Stimulated activated naive CD8-positive, alpha-beta T cell treated with anti-CD3 and anti-CD28 coated beads, Interleukin-15, amount 100 ng/mL, for 72 hours (primary cell): ENCODE data around the gene ALDOA.
"Not testable (repeated sequence)": the region's sequence is repeated elsewhere in the genome, so short reads cannot be mapped to it uniquely, and the experiment has no call there.

ENCODE experiments used
- ATAC-seq: fragments of 150-1000 bp; cut with Tn5 transposase; 2 replicates; pipeline ENCODE4 v1.10.0; 2021; ENCODE audit warnings: mild to moderate bottlenecking, moderate library complexity
- DNase-seq, 2 donors: peaks; one replicate each; pipeline ENCODE4 v3.0.0; 2021 to 2022
- H3K27ac Mint-ChIP-seq, 2 donors: one replicate each; pipeline ENCODE4 v1.8.0; 2022; ENCODE audit warnings: mild to moderate bottlenecking in 2 of 2, mixed read lengths in 2 of 2, moderate library complexity in 2 of 2
- H3K27me3 Mint-ChIP-seq: one replicate; pipeline ENCODE4 v1.8.0; 2022; ENCODE audit warnings: mixed read lengths
- H3K4me1 Mint-ChIP-seq: one replicate; pipeline ENCODE4 v1.8.0; 2022; ENCODE audit warnings: mild to moderate bottlenecking, mixed read lengths
- H3K4me3 Mint-ChIP-seq, 2 donors: one replicate each; pipeline ENCODE4 v1.8.0; 2022; ENCODE audit warnings: mild to moderate bottlenecking in 2 of 2, mixed read lengths in 2 of 2, moderate library complexity in 1 of 2
- H3K9me3 Mint-ChIP-seq, 2 donors: one replicate each; pipeline ENCODE4 v1.8.0; 2022; ENCODE audit warnings: mixed read lengths in 2 of 2

ALDOA gene

DNA sequence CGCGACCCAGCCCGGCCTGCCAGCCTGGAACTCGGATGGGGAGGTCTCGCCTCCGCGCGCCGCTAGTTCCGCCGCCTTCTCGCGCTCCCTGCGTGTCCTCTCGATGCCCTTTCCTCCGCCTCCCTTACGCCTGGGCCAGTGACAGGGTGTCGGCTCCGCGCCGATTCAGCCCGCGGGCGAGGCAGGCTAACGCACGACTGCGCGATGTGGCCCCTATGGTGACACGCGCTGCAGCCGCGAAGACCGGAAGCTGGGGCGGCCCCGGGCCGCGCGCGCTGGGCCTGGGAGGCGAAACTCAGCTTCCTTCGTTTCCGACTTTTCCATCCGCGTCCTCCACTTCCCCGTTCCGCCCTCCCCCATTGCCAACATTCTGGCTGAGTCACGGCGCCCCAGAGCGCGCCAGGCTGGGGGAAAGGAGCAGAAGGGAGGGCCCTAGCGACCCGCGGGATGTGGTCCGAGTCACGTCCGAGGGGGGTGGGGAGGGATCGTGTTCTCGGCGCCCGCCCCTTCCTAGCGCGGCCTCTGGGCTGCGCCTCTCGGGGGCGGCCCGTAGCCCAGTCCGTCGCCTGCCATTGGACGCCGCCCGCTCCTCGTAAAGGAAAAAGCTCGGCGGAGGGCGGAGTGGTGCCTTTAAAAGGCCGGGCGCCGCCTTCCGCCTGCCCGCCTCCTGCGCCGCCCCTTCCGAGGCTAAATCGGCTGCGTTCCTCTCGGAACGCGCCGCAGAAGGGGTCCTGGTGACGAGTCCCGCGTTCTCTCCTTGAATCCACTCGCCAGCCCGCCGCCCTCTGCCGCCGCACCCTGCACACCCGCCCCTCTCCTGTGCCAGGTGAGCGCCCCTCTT is at the start of gene ALDOA:
Gene ALDOA, plus strand, starts transcription at position 659 of the 841 bp plus-strand sequence. CDS start 1,138 bp downstream, outside the sequence.
- peak within 1 kb of the TSS; percentile 98 to 99 for H3K4me3 Mint-ChIP-seq

DNA sequence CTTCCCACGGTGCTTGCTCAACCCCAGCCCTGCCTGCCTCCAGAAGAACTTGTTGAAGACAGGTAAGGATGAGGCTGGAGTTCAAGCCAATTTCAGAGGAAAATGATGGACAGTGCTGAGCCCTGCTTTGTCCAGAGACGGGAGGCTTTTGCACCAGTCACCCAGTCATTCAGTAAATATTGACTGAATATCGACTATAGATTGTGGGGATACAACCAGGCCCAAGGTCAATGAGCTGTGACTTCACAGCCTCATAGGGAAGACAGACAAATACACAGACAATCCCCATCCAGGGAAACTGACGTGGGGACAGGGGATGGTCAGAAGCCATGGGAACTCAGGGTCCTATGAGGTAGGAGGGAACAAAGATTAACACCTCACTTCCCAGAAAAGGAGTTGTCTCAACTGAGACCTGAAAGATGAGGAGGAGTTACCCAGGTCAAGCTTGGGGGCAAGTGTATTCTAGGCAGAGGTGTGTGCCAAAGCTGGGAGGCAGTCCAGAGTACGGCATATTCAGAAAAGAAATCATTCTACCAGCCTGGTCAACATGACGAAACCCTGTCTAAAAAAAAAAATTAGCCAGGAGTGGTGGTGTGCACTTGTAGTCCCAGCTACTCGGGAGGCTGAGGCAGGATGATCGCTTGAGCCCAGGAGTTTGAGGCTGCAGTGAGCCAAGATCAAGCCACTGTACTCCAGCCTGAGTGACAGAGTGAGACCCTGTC is 48.8 kb upstream of the ALDOA start:
- Mint-ChIP-seq H3K4me1 (peaks cover 15% of the 10 kb centered on the region), H3K27me3 (peaks cover 8% of the 10 kb centered on the region), H3K27ac (no peak overlapping the region), H3K9me3 (no peaks in the 10 kb centered on the region), H3K4me3 (no peak overlapping the region)
- DNase-seq (no peak), ATAC-seq (no peak)

More for the DNA sequence above, at the start of gene ALDOA:
- ATAC-seq, result peak; percentile 90
- H3K9me3 Mint-ChIP-seq, result no peaks in the 10 kb centered on the region
- H3K27ac Mint-ChIP-seq, result peak within 1 kb of the TSS; percentile 99
- H3K4me1 Mint-ChIP-seq, result peaks cover 57% of the 10 kb centered on the region
- DNase-seq, result peak; percentile 96 to 98
- no peaks in the 10 kb centered on the region for H3K27me3 Mint-ChIP-seq

DNA sequence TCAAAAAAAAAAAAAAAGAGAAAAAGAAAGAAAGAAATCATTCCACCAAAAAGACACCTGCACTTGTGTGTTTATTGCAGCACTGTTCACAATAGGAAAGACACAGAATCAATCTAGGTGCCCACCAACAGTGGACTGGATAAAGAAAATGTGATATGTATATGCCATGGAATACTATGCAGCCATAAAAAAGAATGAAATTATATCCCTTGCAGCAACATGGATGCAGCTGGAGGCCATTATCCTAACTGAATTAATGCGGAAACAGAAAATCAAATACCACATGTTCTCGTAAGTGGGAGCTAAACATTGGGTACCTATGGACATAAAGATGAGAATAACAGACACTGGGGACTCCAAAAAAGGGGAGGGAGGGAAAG is 48.3 kb upstream of the ALDOA start:
- no peak overlapping the region for H3K4me3 Mint-ChIP-seq
- no peak for DNase-seq
- no peaks in the 10 kb centered on the region for H3K9me3 Mint-ChIP-seq
- H3K4me1 Mint-ChIP-seq, result peaks cover 9% of the 10 kb centered on the region
- H3K27me3 Mint-ChIP-seq, result peaks cover 2% of the 10 kb centered on the region
- ATAC-seq, result no peak
- H3K27ac Mint-ChIP-seq, result no peak overlapping the region

DNA sequence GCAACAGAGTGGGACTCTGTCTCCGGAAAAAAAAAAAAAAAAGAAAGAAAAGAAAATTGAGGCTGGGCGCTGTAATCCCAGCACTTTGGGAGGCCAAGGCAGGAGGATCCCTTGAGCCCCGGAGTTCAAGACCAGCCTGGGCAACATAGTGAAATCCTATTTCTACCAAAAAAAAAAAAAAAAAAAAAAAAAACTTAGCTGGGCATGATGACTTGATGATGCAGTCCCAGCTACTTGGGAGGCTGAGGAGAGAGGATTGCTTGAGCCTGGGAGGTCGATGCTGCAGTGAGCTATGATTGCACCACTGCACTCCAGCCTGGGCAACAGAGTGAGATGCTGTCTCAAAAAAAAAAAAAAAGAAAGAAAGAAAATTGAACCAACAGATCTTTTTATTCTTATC is 47.6 kb upstream of the ALDOA start:
- not testable (repeated sequence) for H3K27me3 Mint-ChIP-seq, H3K27ac Mint-ChIP-seq, DNase-seq, H3K9me3 Mint-ChIP-seq, H3K4me3 Mint-ChIP-seq, H3K4me1 Mint-ChIP-seq, ATAC-seq

DNA sequence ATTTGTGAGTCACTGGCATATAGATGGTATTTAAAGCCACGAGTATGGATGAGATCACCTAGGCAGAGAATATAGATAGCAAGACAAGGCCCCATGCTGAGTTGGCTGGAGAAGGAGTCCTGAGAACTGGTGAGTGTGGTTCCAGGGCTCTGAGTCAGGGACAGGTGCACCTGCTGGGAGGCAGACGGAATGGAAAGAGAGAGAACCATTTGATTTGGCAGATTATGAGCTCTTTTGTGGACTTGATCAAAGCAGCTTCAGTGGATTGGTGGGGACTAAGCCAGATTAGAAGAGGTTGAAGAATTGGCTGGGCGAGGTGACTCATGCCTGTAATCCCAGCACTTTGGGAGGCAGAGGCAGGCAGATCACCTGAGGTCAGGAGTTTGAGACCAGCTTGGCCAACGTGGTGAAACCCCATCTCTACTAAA is 46.8 kb upstream of the ALDOA start:
- H3K4me1 Mint-ChIP-seq, result peaks cover 9% of the 10 kb centered on the region
- H3K27ac Mint-ChIP-seq, result peak overlapping the region in 1 of 2 donors; percentile 66
- ATAC-seq, result peak; percentile 38
- no peaks in the 10 kb centered on the region for H3K27me3 Mint-ChIP-seq
- no peaks in the 10 kb centered on the region for H3K9me3 Mint-ChIP-seq
- H3K4me3 Mint-ChIP-seq, result no peak overlapping the region
- DNase-seq, result no peak

DNA sequence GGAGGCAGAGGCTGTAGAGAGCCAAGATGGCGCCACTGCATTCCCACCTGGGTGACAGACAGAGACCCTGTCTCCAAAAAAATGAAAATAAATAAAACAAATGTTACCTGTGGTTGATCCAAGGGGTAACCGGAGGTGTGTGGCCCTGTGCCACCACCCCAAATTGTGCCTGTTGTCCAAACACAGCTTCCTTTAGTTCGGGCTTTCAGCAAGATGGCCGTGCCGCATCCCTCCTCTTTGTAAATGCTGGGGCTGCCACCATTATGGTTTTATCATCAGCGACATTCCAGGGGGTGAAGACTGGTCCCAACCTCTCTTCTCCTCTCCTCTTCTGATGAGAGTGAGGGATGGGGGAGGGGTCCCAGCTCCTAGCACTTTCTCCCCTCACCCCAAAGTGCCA is 42.7 kb upstream of the ALDOA start, which contains the start of gene C16orf92:
Gene C16orf92, plus strand, starts transcription at position 312 of the 400 bp plus-strand sequence. CDS start 143 bp downstream, outside the sequence.
- peaks cover 9% of the 10 kb centered on the region for H3K4me1 Mint-ChIP-seq

DNA sequence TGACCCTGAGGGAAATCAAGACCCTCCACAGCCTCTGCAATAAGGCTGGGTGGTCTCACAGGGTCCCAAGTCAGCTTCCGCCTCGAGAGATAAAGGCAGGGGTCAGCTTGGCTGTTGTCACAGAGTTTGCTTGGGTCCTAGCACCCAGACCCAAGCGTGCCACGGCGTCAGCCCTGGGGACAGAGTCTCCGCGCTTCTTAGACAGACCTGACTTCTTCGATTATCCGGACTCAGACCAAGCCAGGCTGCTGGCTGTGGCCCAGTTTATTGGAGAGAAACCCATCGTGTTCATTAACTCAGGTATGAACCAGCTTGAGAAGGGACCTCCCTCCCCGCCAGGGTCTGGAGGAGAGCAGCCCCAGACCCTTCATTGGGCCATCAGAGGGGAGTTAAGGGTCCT is 42.0 kb upstream of the ALDOA start:
- Mint-ChIP-seq H3K27ac (no peak overlapping the region), H3K4me1 (peaks cover 9% of the 10 kb centered on the region), H3K27me3 (peaks cover 29% of the 10 kb centered on the region), H3K4me3 (no peak overlapping the region), H3K9me3 (no peaks in the 10 kb centered on the region)
- DNase-seq, result no peak
- ATAC-seq, result no peak

More for the DNA sequence above, 42.7 kb upstream of the ALDOA start, which contains the start of gene C16orf92:
- Mint-ChIP-seq H3K9me3 (no peaks in the 10 kb centered on the region), H3K27ac (peak within 1 kb of the TSS in 1 of 2 donors; percentile 21), H3K4me3 (no peak within 1 kb of the TSS), H3K27me3 (peaks cover 22% of the 10 kb centered on the region)
- no peak for ATAC-seq
- DNase-seq, result no peak

DNA sequence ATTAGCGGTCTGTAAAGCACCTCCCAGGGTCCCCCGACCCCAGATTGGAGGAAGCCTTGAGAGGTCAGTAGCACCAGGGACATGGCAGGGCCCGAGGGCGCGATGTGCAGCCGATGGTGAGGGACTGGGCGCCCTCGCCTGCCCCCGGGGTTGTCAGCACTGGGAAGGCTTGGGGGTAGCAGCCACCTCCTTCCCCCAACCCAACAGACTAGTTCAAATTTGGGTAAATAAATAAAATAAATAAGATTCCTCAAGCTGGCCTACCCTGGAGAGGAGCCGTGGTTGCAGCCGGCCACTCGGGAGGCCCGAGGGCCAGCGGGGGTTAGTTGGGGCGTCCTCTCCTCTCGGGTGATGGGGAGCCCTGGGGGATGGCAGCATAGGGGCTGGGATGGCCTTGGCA is 41.1 kb upstream of the ALDOA start:
- no peak overlapping the region for H3K27ac Mint-ChIP-seq
- H3K4me1 Mint-ChIP-seq, result peaks cover 9% of the 10 kb centered on the region
- peaks cover 38% of the 10 kb centered on the region for H3K27me3 Mint-ChIP-seq
- H3K9me3 Mint-ChIP-seq, result no peaks in the 10 kb centered on the region
- H3K4me3 Mint-ChIP-seq, result no peak overlapping the region
- ATAC-seq (no peak), DNase-seq (no peak)

DNA sequence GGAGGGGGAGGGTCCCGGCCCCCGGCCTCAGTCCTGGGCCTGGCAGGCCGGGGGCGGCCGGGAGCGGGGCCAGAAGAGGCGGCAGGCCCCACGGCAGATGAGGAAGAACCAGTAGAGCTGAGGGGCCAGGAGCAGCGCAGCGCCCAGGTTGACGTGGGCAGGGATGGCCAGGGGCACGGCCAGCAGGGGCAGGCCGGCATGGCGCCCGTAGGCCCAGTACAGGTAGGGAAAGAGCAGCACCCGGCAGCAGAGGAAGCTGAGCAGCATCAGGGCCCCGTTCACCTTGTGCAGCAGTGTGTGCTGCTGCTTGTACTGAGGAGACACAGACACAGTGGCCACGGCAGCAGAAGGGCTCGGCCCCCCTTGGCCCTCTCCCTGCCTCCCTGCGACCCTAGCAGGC is 40.4 kb upstream of the ALDOA start:
- Mint-ChIP-seq H3K9me3 (no peaks in the 10 kb centered on the region), H3K27me3 (peaks cover 45% of the 10 kb centered on the region), H3K27ac (peak overlapping the region in 1 of 2 donors; percentile 3), H3K4me1 (peaks cover 12% of the 10 kb centered on the region), H3K4me3 (no peak overlapping the region)
- DNase-seq, result no peak
- ATAC-seq, result no peak

DNA sequence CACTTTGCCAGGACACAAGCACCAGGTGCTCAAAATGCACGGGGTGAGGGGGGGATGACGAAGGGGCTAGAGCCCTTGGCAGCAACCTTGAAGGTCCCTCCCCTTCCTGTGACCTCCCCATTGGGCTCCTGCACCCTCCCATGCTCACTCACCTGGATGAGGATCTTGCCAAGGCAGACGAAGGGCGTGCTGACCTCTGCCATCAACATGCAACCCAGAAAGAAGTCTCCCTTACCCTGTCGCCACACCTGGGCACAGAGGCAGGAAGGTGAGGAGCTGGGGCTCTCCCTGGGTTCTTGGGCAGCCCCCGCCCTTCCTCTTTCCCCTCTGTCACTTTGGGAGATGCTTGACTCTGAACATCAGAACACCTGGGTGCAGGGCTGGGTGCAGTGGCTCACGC is 40.0 kb upstream of the ALDOA start:
- H3K9me3 Mint-ChIP-seq, result no peaks in the 10 kb centered on the region
- DNase-seq, result no peak
- peaks cover 49% of the 10 kb centered on the region for H3K27me3 Mint-ChIP-seq
- no peak overlapping the region for H3K4me3 Mint-ChIP-seq
- peaks cover 16% of the 10 kb centered on the region for H3K4me1 Mint-ChIP-seq
- no peak for ATAC-seq
- peak overlapping the region in 1 of 2 donors; percentile 3 for H3K27ac Mint-ChIP-seq

DNA sequence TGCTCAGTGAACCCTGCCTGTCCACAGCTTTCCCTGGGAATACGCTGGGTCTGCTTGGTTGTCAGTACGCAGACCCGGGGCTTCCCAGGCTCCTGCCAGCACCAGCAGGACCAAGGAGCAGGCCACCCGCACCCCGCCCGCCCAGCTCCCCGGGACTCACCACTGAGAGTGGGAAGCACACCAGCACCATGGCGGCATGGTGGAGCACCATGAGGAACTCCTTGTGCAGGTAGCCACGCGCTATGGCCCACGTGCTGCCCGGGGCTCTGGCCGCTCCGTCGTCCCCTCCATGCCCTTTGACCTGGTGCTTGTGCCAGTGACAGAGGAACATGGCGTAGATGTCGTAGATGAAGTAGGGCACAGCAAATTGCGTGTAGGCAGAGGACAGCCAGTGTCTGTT is 39.1 kb upstream of the ALDOA start:
- peaks cover 14% of the 10 kb centered on the region for H3K4me1 Mint-ChIP-seq
- no peaks in the 10 kb centered on the region for H3K9me3 Mint-ChIP-seq
- H3K4me3 Mint-ChIP-seq, result no peak overlapping the region
- no peak for DNase-seq
- no peak overlapping the region for H3K27ac Mint-ChIP-seq
- no peak for ATAC-seq
- peaks cover 58% of the 10 kb centered on the region for H3K27me3 Mint-ChIP-seq

DNA sequence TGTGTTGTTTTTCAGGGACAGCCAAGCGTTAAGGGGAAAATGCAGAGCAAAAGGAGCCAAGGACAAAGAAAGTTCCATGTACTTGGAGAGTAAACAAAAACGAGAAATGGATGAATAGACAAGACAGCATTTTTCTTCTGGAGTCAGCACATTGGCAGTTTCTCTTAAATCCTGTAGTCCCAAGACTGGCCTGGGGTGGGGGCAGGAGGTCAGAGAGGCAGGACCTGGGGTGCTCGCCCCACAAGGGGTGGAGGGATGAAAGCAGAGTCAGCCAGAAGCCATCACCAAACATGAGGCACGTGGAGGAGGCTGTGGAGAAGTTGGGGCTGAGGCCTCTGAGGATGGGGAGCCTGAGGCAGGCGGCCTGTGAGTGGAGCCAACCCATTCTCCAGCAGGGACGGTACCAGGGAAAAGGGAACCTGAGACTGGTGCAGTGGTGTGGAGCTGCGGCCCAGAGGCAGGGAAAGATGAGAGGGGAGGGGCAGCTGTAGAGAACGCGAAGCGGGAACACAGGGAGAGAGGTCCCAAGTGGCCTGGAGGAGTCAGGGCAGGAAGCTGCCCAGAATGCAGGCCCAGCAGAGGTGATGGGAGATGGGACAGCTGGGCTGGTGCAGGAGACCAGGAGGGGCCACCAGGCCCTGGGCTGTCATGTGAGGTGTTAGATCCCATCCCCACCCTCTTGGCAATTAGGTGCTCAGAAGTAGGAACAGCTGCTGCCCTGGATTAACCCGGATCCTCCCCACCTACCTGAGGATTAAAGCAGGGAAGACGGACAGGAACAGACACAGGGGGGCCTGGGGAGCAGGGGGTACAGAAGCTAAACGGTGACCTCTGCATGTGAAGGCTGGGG is 37.7 kb upstream of the ALDOA start:
- DNase-seq, result no peak
- no peak for ATAC-seq
- Mint-ChIP-seq H3K4me1 (peaks cover 23% of the 10 kb centered on the region), H3K4me3 (no peak overlapping the region), H3K27me3 (peaks cover 70% of the 10 kb centered on the region), H3K27ac (no peak overlapping the region), H3K9me3 (no peaks in the 10 kb centered on the region)

DNA sequence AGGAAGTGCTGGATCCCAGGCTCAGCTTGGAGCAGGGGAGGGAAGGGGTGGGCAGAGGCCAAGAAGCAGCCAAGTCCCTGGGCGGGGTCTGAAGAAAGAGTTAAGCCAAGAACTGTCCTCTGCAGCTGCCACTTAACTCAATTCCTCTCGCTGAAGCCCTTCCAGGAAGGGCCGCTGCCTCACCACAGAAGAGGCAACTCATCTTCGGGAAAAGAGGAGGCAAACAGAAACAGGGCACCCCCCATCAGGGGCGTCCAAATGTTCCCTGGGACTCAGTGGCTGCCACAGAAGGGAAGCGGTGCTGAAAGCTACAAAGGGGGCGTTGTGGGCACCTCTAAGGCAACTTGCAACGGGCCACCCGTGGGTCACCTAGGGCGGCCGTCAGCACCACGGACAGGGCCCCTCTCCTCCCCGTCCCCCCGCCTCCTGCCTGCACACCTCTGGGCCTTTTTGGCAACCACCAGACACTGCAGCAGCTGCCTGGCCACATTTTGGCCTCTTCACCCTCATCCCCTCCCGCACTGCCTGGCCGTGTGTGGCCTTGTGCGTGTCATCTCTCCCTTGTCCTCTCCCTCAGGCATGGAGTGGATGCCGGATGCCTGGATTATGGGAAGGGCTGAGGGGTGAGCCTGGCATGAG is 37.0 kb upstream of the ALDOA start:
- Mint-ChIP-seq H3K4me1 (peaks cover 23% of the 10 kb centered on the region), H3K9me3 (no peaks in the 10 kb centered on the region), H3K27ac (no peak overlapping the region), H3K4me3 (no peak overlapping the region), H3K27me3 (peaks cover 74% of the 10 kb centered on the region)
- ATAC-seq (no peak), DNase-seq (no peak)

DNA sequence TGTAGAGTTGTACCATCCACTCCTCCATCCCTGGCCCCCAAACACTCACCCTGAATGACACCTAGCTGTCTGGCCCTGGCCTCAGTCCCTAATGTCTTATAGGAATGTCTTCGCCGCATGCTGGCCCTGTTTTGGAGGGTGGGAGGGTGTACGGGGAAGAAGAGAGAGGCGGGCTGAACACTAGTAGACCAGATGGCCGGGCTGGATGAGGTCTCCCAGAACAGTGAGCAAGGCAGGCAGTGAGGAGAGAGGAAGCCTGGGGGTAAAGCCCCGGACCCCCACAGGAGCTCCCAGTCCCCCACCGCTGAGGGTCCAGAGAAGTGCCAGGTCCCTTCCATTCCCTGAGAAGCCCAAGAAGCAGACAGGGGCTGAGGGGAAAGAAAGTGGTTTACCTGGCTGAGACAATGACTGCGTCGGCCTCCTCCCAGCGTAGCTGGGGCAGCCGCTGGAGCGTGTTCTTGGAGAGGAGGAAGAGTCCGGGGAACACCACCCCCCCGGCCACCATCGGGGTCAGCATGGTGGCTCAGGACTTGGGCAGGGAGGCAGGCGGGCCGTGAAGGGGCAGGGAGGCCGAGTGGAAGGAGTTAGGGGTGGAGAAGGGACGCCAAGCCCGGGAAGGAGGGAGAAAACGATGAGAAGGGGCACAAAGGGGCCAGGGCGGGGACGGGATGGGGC is 35.4 kb upstream of the ALDOA start:
- peaks cover 26% of the 10 kb centered on the region for H3K4me1 Mint-ChIP-seq
- no peaks in the 10 kb centered on the region for H3K9me3 Mint-ChIP-seq
- peaks cover 85% of the 10 kb centered on the region for H3K27me3 Mint-ChIP-seq
- peak overlapping the region; percentile 19 to 69 for H3K4me3 Mint-ChIP-seq
- ATAC-seq (no peak), DNase-seq (no peak)
- H3K27ac Mint-ChIP-seq, result no peak overlapping the region
